Keratinocyte (primary cell): ENCODE measurements around the gene PEX16. TPM values are rescaled to one million over a fixed set of nuclear protein-coding genes. Genes with fewer than 3 reads are reported as not detected.

Experiments
- DNase-seq: peaks from one replicate; pipeline ENCODE4 v3.0.0-alpha.2; 2011; ENCODE audit warnings: low read depth, missing footprints, low spot score
- FAIRE-seq: peaks from 2 replicates; lab custom pipeline; 2011; peaks lifted over from hg19 to GRCh38; lab: Jason Lieb, UNC
- H2AFZ ChIP-seq: 2 replicates; pipeline ENCODE4 v1.6.0; 2012; ENCODE audit warnings: low read length, control low read depth, inconsistent platforms; ENCODE audit not compliant: control insufficient read depth
- H3K27ac ChIP-seq: 2 replicates; pipeline ENCODE4 v1.5.1; 2011; ENCODE audit warnings: low read length; ENCODE audit not compliant: control insufficient read depth, insufficient read depth
- H3K27me3 ChIP-seq: 3 replicates; pipeline ENCODE4 v1.6.0; 2011; ENCODE audit warnings: low read length; ENCODE audit not compliant: control insufficient read depth, insufficient read depth; ENCODE audit errors: extremely low read depth
- H3K36me3 ChIP-seq, 2 experiments: 2 replicates in 1 of 2; 3 replicates in 1 of 2; pipeline ENCODE4 v1.5.1; 2011; ENCODE audit warnings: low read length in 2 of 2, mild to moderate bottlenecking in 1 of 2; ENCODE audit not compliant: control insufficient read depth in 2 of 2, insufficient read depth in 2 of 2; ENCODE audit errors: extremely low read depth in 1 of 2
- H3K4me1 ChIP-seq: 3 replicates; pipeline ENCODE4 v1.5.1; 2011; ENCODE audit warnings: low read length; ENCODE audit not compliant: control insufficient read depth, insufficient read depth; ENCODE audit errors: extremely low read depth
- H3K4me2 ChIP-seq: 3 replicates; pipeline ENCODE4 v1.6.0; 2011; ENCODE audit warnings: low read depth, low read length; ENCODE audit not compliant: control insufficient read depth, insufficient read depth; ENCODE audit errors: extremely low read depth
- H3K4me3 ChIP-seq, 3 experiments: fragments of 200-600 bp in 1 of 3; sonication (generic) in 1 of 3; 2 replicates in 2 of 3; 3 replicates in 1 of 3; pipeline ENCODE4 v1.5.1; 2011 to 2016; ENCODE audit warnings: low read length in 3 of 3, mild to moderate bottlenecking in 3 of 3, control low read depth in 2 of 3, inconsistent platforms in 1 of 3, low read depth in 1 of 3, mixed read lengths in 1 of 3, mixed run types in 1 of 3, moderate library complexity in 1 of 3; ENCODE audit not compliant: control insufficient read depth in 2 of 3, insufficient read depth in 2 of 3; ENCODE audit errors: extremely low read depth in 1 of 3
- H3K79me2 ChIP-seq: 2 replicates; pipeline ENCODE4 v1.6.0; 2012; ENCODE audit warnings: low read length; ENCODE audit not compliant: control insufficient read depth, insufficient read depth
- H3K9ac ChIP-seq: 3 replicates; pipeline ENCODE4 v1.6.0; 2011; ENCODE audit warnings: low read length; ENCODE audit not compliant: control insufficient read depth, insufficient read depth; ENCODE audit errors: extremely low read depth
- H3K9me1 ChIP-seq: 3 replicates; pipeline ENCODE4 v1.6.0; 2011; ENCODE audit warnings: low read length; ENCODE audit not compliant: control insufficient read depth, insufficient read depth; ENCODE audit errors: extremely low read depth
- H3K9me3 ChIP-seq: 2 replicates; pipeline ENCODE4 v1.5.1; 2012; ENCODE audit warnings: low read depth, low read length; ENCODE audit not compliant: control insufficient read depth
- H4K20me1 ChIP-seq: 3 replicates; pipeline ENCODE4 v1.6.0; 2011; ENCODE audit warnings: low read length; ENCODE audit not compliant: control insufficient read depth, insufficient read depth; ENCODE audit errors: extremely low read depth
- EZH2 ChIP-seq: IDR thresholded peaks from one replicate; pipeline ENCODE4 v1.6.1; 2012; ENCODE audit warnings: inconsistent platforms, mild to moderate bottlenecking, low read length, moderate library complexity
- dilution Hi-C: fragments of 300-500 bp; cut with MboI; formaldehyde crosslinking; loops from one replicate; pipeline ENCODE4 v1.7.0; 2020; ENCODE audit warnings: low sequenced_read_pairs; ENCODE audit not compliant: extremely low pct_ligation_motif_present
- polyA plus RNA-seq, 5 experiments: library from polyadenylated mRNA; depleted of rRNA in 3 of 5; stranded (reverse) in 3 of 5; stranded (forward) in 1 of 5; unstranded in 1 of 5; fragments of >200 nt; gene quantifications; 1 replicate in 1 of 5; 2 replicates in 3 of 5; 3 replicates in 1 of 5; pipeline versions ENCODE4 v1.2.1 to v1.2.3, GENCODE V29; 2011 to 2012; ENCODE audit warnings: missing spikeins in 2 of 5, low read depth in 1 of 5, low replicate concordance in 1 of 5
- TF ChIP-seq, protein P1 (sequence below), 3 experiments: IDR thresholded peaks in 1 of 3; conservative IDR thresholded peaks in 1 of 3; optimal IDR thresholded peaks in 1 of 3; 2 replicates in 2 of 3; 3 replicates in 1 of 3; pipeline versions ENCODE3 to v1.5.1; 2011; ENCODE audit warnings: low read length in 3 of 3, mild to moderate bottlenecking in 3 of 3, moderate library complexity in 2 of 3, control low read depth in 1 of 3, inconsistent platforms in 1 of 3; ENCODE audit not compliant: insufficient read depth in 2 of 3; ENCODE audit errors: extremely low read depth in 1 of 3

Gene PEX16
- polyA plus RNA-seq, 1 donor (not counting 4 experiments of a cell fraction or from before 2014, with no cell fraction given) = 16.7 TPM

DNA sequence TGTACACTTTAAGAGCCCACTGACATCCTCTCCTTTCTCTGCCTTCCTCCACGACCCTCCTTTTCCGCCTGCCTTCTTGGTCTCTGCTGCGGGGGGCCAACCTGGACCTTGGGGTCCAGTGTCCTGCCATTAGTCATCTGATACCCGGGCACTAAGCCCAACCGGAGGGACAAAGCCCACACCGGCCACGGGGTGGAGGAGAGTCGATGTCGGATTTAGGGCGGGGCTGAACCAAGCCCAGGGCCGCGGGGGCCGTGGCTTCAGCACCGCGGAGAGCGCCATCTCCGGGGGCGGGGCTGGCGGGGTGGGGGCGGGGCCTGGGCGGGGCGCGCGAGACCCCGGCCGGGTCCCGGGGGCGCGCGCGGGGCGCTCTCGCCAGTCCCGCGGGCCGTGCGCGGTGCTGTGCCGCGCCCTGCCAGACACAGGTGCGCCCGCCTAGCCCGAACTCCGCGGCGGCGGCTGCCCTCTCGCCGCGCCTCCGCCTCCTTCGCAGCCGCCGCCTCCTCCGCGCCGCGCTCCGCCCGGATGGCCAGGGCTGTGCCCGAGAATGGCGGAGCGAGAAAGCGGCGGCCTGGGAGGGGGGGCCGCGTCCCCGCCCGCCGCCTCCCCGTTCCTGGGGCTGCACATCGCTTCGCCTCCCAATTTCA, 32.3 kb downstream of the PEX16 start, which contains the start of gene MAPK8IP1:
TSS of gene MAPK8IP1 (plus strand) at position 378 of the 647 bp plus-strand sequence. CDS start at position 548, 170 bp downstream.
- no peak within 1 kb of the TSS for H3K9ac ChIP-seq
- dilution Hi-C loops = no loop called here
- no peak for FAIRE-seq
- no peaks in the 10 kb centered on the region for H4K20me1 ChIP-seq
- no peaks in the 10 kb centered on the region for H3K79me2 ChIP-seq
- H3K27me3 ChIP-seq = no peaks in the 10 kb centered on the region
- peak within 1 kb of the TSS; percentile 54 for H3K4me2 ChIP-seq
- no peak within 1 kb of the TSS for H2AFZ ChIP-seq
- peak within 1 kb of the TSS; percentile 28 to 55 (median 33) for H3K4me3 ChIP-seq
- no peaks in the 10 kb centered on the region for H3K9me1 ChIP-seq
- no peaks in the 10 kb centered on the region for H3K4me1 ChIP-seq
- no peak within 1 kb of the TSS for H3K27ac ChIP-seq
- no peaks in the 10 kb centered on the region for H3K9me3 ChIP-seq
- no peak for TF ChIP-seq EZH2
- TF ChIP-seq, protein P1, sequence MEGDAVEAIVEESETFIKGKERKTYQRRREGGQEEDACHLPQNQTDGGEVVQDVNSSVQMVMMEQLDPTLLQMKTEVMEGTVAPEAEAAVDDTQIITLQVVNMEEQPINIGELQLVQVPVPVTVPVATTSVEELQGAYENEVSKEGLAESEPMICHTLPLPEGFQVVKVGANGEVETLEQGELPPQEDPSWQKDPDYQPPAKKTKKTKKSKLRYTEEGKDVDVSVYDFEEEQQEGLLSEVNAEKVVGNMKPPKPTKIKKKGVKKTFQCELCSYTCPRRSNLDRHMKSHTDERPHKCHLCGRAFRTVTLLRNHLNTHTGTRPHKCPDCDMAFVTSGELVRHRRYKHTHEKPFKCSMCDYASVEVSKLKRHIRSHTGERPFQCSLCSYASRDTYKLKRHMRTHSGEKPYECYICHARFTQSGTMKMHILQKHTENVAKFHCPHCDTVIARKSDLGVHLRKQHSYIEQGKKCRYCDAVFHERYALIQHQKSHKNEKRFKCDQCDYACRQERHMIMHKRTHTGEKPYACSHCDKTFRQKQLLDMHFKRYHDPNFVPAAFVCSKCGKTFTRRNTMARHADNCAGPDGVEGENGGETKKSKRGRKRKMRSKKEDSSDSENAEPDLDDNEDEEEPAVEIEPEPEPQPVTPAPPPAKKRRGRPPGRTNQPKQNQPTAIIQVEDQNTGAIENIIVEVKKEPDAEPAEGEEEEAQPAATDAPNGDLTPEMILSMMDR (optimal IDR thresholded peaks at IDR 0.05 in 1 of 3, IDR thresholded peaks at IDR 0.05 in 1 of 3, conservative IDR thresholded peaks at IDR 0.05 in 1 of 3; ENCODE audit: extremely low read depth in 1 of 3, insufficient read depth in 2 of 3, low read length in 3 of 3) = no peak
- no peak for DNase-seq
- H3K36me3 ChIP-seq = peaks cover 0 to 8% of the 10 kb centered on the region in 2 experiments

DNA sequence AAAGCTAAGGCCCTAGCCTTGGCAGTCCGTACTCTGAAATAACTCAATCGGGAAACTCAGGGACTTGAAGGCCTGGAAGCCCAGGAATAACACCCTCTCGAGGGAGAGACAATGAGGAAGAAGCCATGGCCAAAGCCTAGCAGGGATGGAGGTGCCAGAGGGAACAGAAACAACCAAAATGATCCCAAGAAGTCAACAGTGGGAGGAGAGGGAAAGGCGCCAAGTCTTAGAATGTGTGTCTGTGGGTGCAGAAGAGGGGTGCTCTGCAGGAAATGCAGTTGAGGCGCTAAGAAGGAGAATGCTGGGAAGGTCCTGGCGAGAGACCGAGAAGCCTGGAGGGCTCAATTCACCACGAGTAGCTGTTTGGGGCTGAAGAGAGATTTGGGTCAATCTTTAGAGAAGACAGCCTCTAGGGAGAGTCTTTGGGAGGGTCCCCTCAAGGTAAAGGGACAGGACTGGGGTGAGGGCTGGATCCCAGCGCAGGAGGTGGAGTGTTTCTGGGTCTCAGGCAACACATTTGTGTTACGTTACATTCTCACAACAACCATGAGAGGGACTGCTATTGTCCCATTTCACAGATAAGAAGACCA, 33.0 kb downstream of the PEX16 start:
- no peaks in the 10 kb centered on the region for H3K79me2 ChIP-seq
- no peaks in the 10 kb centered on the region for H4K20me1 ChIP-seq
- TF ChIP-seq, protein P1 (optimal IDR thresholded peaks at IDR 0.05 in 1 of 3, IDR thresholded peaks at IDR 0.05 in 1 of 3, conservative IDR thresholded peaks at IDR 0.05 in 1 of 3; ENCODE audit: extremely low read depth in 1 of 3, insufficient read depth in 2 of 3, low read length in 3 of 3) = no peak
- TF ChIP-seq EZH2 = no peak
- H3K27me3 ChIP-seq = no peaks in the 10 kb centered on the region
- H3K9ac ChIP-seq = no peak overlapping the region
- no peak overlapping the region for H3K4me3 ChIP-seq
- peaks cover 3% of the 10 kb centered on the region for H3K4me1 ChIP-seq
- no peaks in the 10 kb centered on the region for H3K9me1 ChIP-seq
- no peak overlapping the region for H3K4me2 ChIP-seq
- peaks cover 0 to 8% of the 10 kb centered on the region in 2 experiments for H3K36me3 ChIP-seq
- DNase-seq = no peak
- FAIRE-seq = no peak
- H3K9me3 ChIP-seq = no peaks in the 10 kb centered on the region
- dilution Hi-C loops = no loop called here
- no peak overlapping the region for H2AFZ ChIP-seq
- no peak overlapping the region for H3K27ac ChIP-seq
